Endometrium (tissue), 2 donors: ENCODE results near the gene CBLC.
"Not testable (repeated sequence)": the region's sequence is repeated elsewhere in the genome, so short reads cannot be mapped to it uniquely, and the experiment has no call there.

ENCODE experiments used
- FAIRE-seq: peaks from 2 replicates; lab custom pipeline; 2012; peaks lifted over from hg19 to GRCh38; lab: Jason Lieb, UNC
- donor health status: control.
- donor health status: control.

The CBLC gene

GRCh38 chr19:44819246-44819832 is 41.6 kb downstream of the CBLC start:
- FAIRE-seq = no peak

- no peak for FAIRE-seq
Measured at GRCh38 chr19:44820648-44821609, 43.2 kb downstream of the CBLC start.

- FAIRE-seq = no peak
Measured at GRCh38 chr19:44822177-44822576, 44.5 kb downstream of the CBLC start.

DNA sequence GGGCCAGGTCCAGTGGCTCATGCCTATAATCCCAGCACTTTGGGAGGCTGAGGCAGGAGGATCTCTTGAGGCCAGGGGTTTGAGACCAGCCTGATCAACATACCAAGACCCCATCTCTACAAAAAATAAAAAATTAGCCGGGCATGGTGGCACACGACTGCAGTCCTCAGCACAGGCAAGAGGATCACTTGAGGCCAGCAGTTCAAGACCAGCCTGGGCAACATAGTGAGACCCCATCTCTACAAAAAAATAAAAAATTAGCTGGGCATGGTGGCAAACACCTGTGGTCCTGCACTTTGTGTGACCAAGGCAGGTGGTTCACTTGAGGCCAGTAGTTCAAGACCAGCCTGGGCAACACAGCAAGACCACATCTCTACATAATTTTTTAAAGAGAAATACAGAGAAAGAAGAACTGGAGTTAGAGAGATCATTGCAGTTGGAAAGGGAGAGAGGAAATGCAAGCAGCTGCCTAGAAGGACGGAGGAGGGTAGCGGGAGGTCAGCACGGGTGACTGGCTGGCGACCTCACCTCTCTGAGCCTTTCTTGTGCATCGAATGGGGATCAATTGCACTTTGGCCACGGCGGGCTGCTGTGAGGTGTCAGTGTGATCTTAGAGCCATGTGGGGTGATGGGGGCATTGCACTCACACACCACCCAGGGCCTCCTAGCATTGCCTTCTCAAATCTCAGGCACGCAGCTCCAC is 45.1 kb downstream of the CBLC start:
- no peak for FAIRE-seq

GRCh38 chr19:44823373-44823698 is 45.6 kb downstream of the CBLC start:
- FAIRE-seq = no peak

DNA sequence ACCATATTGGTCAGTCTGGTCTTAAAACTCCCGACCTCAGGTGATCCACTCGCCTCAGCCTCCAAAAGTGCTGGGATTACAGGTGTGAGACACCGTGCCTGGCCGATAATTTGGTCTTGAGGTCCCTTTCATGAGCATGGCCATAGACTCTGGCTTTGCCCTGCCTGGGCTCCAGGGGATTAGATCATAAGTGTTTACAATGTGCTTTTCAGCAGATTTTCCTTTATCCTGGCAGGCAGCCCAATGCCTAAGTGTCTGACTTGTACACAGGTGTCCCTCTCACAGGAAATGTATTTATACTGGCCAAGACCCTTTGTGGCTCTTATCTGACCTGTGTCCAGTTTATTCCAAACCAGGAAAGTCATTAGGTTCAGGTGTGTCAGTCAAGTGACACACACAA is 47.1 kb downstream of the CBLC start:
- FAIRE-seq = no peak

- not testable (repeated sequence) for FAIRE-seq
Measured at GRCh38 chr19:44832875-44833274, 55.2 kb downstream of the CBLC start.

- FAIRE-seq = not testable (repeated sequence)
Measured at GRCh38 chr19:44834399-44834798, 56.7 kb downstream of the CBLC start.

- FAIRE-seq = no peak
Measured at GRCh38 chr19:44839276-44839675, 61.6 kb downstream of the CBLC start.

DNA sequence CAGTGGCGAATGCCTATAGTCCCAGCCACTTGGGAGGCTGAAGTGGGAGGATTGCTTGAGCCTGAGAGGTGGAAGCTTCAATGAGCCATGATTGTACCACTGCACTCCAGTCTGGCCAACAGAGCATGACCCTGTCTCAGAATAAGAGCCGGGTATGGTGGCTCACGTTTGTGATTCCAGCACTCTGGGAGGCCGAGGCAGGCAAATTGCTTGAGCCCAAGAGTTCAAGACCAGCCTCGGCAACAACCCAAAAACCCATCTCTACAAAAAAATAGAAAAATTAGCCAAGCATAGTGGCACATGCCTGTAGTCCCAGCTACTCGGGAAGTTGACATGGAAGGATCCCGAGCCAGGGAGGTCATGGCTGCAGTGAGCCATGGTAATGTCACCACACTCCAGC is 63.1 kb downstream of the CBLC start:
- no peak for FAIRE-seq

DNA sequence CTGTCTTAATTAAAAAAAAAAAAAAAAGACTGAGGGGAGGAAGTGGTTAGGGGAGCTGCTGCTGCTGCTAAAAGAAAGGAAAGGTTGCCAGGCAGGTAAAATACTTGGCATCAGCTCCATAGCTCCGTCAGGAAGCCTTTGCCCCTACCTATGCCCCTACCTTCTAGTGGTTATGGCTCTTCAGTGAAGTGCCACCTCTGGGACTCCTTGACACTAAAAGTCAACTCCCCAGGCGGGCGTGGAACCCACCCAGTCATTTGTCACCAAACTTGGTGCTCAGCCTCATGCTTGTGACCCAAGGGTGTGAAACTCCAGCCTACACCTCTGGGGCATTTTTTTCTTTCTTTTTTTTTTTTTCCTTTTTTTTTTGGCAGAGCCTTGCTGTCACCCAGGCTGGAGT is 63.5 kb downstream of the CBLC start:
- no peak for FAIRE-seq

GRCh38 chr19:44845286-44845611 is 67.6 kb downstream of the CBLC start:
- no peak for FAIRE-seq

GRCh38 chr19:44845612-44846454 is 68.1 kb downstream of the CBLC start, which contains the start of gene NECTIN2:
NECTIN2 (plus strand) TSS chr19:44846297; CDS start chr19:44846526, 229 bp downstream.
- no peak for FAIRE-seq

- FAIRE-seq = no peak
Measured at GRCh38 chr19:44846455-44847143, 68.9 kb downstream of the CBLC start.

GRCh38 chr19:44847144-44848035 is 69.7 kb downstream of the CBLC start:
- no peak for FAIRE-seq

GRCh38 chr19:44848036-44848811 is 70.5 kb downstream of the CBLC start:
- FAIRE-seq = no peak

DNA sequence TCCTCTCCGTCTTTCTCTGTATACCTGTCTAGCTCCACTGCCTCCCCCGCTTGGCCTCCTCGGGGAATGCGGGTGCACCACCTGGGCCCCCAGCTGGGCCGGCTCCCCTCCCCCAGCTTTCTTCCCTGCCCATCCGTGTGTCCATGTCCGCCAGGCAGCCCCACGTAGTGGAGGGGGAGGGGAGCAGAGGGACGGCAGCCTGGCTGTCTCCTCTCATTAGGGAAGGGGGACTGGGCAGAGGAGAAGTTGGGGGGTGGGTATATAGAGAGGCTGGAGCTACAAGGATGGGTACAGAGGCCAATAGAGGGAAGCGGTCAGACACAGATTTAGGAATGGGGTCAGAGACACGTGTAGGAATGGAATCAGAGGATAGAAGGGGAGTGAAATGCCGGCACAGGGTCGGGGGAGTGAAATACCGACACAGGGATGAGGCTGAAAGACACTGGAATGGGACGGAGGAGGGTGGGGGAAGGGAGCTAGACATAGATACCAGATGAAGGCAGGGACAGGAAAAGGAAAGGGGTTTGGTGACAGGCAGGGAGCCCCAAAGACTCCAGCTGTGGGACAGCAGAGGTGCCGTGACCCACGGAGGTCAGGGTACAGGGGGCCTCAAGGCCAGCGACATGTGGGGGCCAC is 71.2 kb downstream of the CBLC start:
- FAIRE-seq = no peak
